Spinal cord (tissue), 10 donors: ENCODE measurements around the gene OR8B8. TPM values are rescaled to one million over a fixed set of nuclear protein-coding genes. Genes with fewer than 3 reads are reported as not detected.
"Not testable (repeated sequence)": the region's sequence is repeated elsewhere in the genome, so short reads cannot be mapped to it uniquely, and the experiment has no call there.

Experiments
- DNase-seq, 6 donors: peaks; one replicate each; pipeline versions ENCODE4 v3.0.0 to v3.0.0-alpha.2; 2013 to 2015; ENCODE audit warnings: low spot score in 6 of 6, low read depth in 4 of 6
- H3K27ac ChIP-seq: one replicate; pipeline ENCODE4 v1.5.1; 2013; ENCODE audit warnings: low read depth, low read length, control low read depth
- H3K27me3 ChIP-seq: one replicate; pipeline ENCODE4 v1.6.1; 2013; ENCODE audit warnings: low read length; ENCODE audit not compliant: control insufficient read depth, insufficient read depth
- H3K36me3 ChIP-seq: one replicate; pipeline ENCODE4 v1.6.1; 2013; ENCODE audit warnings: low read length; ENCODE audit not compliant: control insufficient read depth, insufficient read depth
- H3K4me1 ChIP-seq: one replicate; pipeline ENCODE4 v1.6.1; 2013; ENCODE audit warnings: low read length; ENCODE audit not compliant: control insufficient read depth, insufficient read depth
- H3K4me3 ChIP-seq: one replicate; pipeline ENCODE4 v1.5.1; 2013; ENCODE audit warnings: low read depth, low read length, control low read depth
- H3K9me3 ChIP-seq: one replicate; pipeline ENCODE4 v1.6.1; 2013; ENCODE audit warnings: low read length; ENCODE audit not compliant: control insufficient read depth, insufficient read depth
- WGBS: methylation state at CpG from one replicate; pipeline ENCODE4 v1.1.5; 2013; ENCODE audit warnings: missing lambda C conversion rate; ENCODE audit not compliant: insufficient coverage; 5-methylcytosine and 5-hydroxymethylcytosine counted together
- polyA plus RNA-seq, 2 donors: library from polyadenylated mRNA; unstranded; fragments of 120-200 nt; gene quantifications; one replicate each; pipeline ENCODE4 v1.2.1, GENCODE V29; 2013; ENCODE audit not compliant: insufficient read length in 2 of 2
- total RNA-seq, 2 donors: library from RNA; depleted of rRNA in 1 of 2; stranded (reverse); fragments of 120-200 nt in 1 of 2; fragments of >200 nt in 1 of 2; gene quantifications; one replicate each; pipeline versions ENCODE4 v1.2.3 to v1.2.4, GENCODE V29; 2013 to 2014
- donor health status: healthy.

Gene OR8B8
- total and polyA plus RNA-seq, 4 donors, result not detected

DNA sequence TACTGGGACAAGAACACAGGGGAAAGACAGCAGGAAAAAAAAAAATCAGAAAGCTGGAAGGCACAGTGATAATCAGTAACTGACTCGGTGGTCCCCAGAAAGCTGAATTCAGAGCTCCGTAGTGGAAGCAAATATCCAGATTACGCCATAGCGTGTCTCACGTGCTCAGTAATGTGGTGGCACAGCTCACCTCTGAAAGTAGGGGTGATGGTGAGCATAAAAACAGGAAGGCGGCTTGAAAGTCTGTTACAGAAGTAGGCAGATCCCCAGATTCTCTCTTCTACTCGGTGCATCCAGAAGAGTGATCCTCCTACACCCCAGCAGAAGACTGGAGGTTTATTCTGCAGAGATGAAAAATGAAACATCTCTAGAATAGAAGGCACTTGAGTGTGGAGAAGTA, 35.6 kb downstream of the OR8B8 start:
- no peaks in the 10 kb centered on the region for H3K4me1 ChIP-seq
- no peak overlapping the region for H3K4me3 ChIP-seq
- no peak overlapping the region for H3K27ac ChIP-seq
- no peaks in the 10 kb centered on the region for H3K36me3 ChIP-seq
- 82% methylated on average over 5 of the region's 7 CpGs for WGBS
- H3K9me3 ChIP-seq, result no peaks in the 10 kb centered on the region
- DNase-seq, result no peak
- H3K27me3 ChIP-seq, result no peaks in the 10 kb centered on the region

DNA sequence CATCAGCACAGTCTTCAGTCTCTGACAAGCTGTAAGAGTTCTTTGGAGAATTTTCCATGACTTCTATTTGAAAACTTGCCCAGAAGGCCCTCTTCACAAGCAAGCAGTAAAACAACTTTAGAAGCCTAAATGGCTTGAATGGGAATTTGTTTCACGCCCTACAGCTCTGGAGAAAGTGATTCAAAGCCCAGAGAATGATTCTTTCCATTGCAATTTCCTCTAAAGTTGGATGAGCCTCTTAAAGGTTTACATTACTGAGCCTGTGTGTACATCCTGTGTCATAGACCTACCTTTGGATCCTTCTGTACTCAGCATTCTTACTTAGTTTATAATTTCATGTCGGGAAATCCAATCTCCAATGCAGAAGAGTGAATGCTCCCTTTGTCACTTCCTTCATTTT, 39.9 kb downstream of the OR8B8 start:
- WGBS, result 60% methylated on average over 1 of the region's 2 CpGs
- Histone ChIP-seq H3K4me3 (no peak overlapping the region), H3K9me3 (no peaks in the 10 kb centered on the region), H3K36me3 (no peaks in the 10 kb centered on the region), H3K27ac (no peak overlapping the region), H3K27me3 (no peaks in the 10 kb centered on the region), H3K4me1 (no peaks in the 10 kb centered on the region)
- DNase-seq, result peak in 1 of 6 donors; percentile 49

DNA sequence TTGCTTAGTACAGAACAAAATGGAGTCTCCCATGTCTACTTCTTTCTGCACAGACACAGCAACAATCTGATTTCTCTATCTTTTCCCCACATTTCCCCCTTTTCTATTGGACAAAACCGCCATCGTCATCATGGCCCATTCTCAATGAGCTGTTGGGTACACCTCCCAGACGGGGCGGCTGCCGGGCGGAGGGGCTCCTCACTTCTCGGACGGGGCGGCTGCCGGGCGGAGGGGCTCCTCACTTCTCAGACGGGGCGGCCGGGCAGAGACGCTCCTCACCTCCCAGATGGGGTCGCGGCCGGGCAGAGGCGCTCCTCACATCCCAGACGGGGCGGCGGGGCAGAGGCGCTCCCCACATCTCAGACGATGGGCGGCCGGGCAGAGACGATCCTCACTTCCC, 42.3 kb downstream of the OR8B8 start:
- not testable (repeated sequence) for DNase-seq, H3K9me3 ChIP-seq, H3K4me3 ChIP-seq, H3K27ac ChIP-seq, H3K27me3 ChIP-seq, H3K36me3 ChIP-seq, H3K4me1 ChIP-seq
- no CpG with 5 or more reads among the region's 27 CpGs for WGBS

GRCh38 chr11:124402326-124402922, 43.1 kb downstream of the OR8B8 start:
- Histone ChIP-seq H3K27ac (no peak overlapping the region), H3K4me1 (no peaks in the 10 kb centered on the region), H3K36me3 (no peaks in the 10 kb centered on the region), H3K27me3 (no peaks in the 10 kb centered on the region), H3K9me3 (no peaks in the 10 kb centered on the region), H3K4me3 (no peak overlapping the region)
- 50% methylated on average over 1 of the region's 8 CpGs for WGBS
- DNase-seq, result peak in 4 of 6 donors; percentile 26 to 81 (median 46)

- no peak for DNase-seq
- H3K27ac ChIP-seq, result no peak within 1 kb of the TSS
- no peaks in the 10 kb centered on the region for H3K4me1 ChIP-seq
- H3K36me3 ChIP-seq, result no peaks in the 10 kb centered on the region
- no peaks in the 10 kb centered on the region for H3K27me3 ChIP-seq
- no peak within 1 kb of the TSS for H3K4me3 ChIP-seq
- no peaks in the 10 kb centered on the region for H3K9me3 ChIP-seq
Observed at GRCh38 chr11:124398924-124399323, 46.6 kb downstream of the OR8B8 start, which contains the start of gene OR8B3. TSS of gene OR8B3 (minus strand) at chr11:124399024. CDS start at chr11:124397351, 1,673 bp downstream.

DNA sequence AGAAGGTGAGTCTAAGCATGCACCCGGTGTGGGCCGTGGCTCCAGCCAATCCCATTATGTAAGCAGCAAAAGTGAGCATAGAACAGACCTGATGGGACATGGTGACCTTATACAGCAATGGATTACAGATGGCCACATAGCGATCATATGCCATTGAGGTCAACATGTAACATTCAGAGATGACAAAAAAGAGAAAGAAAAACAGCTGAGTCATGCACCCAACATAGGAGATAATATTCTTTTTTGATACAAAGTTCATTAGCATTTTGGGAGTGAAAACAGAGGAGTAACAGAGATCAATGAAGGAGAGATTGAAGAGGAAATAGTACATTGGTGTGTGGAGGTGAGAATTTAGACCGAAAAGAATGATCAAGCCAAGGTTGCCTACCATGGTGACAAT, 48.6 kb downstream of the OR8B8 start:
- WGBS, result no CpG with 5 or more reads among the region's 4 CpGs
- not testable (repeated sequence) for H3K27me3 ChIP-seq, H3K27ac ChIP-seq, H3K4me3 ChIP-seq, H3K36me3 ChIP-seq, H3K4me1 ChIP-seq, H3K9me3 ChIP-seq, DNase-seq

- Histone ChIP-seq H3K27ac (no peak overlapping the region), H3K36me3 (no peaks in the 10 kb centered on the region), H3K4me1 (no peaks in the 10 kb centered on the region), H3K9me3 (no peaks in the 10 kb centered on the region), H3K4me3 (no peak overlapping the region), H3K27me3 (no peaks in the 10 kb centered on the region)
- DNase-seq, result no peak
- WGBS, result no CpG with 5 or more reads among the region's 3 CpGs
Observed at GRCh38 chr11:124394408-124394807, 51.1 kb downstream of the OR8B8 start.

Other genes with a start within 250 kb of the OR8B8 start
- not detected for gene OR8G1, start 204.6 kb downstream of the OR8B8 start, total RNA-seq
- gene OR8G1, start 204.6 kb downstream of the OR8B8 start, polyA plus RNA-seq, result not detected
- gene OR8G5, start 189.3 kb downstream of the OR8B8 start, total RNA-seq, result not detected
- gene OR8G5, start 189.3 kb downstream of the OR8B8 start, polyA plus RNA-seq, result not detected
- not detected for gene OR8D1, start 131.7 kb downstream of the OR8B8 start, total RNA-seq
- not detected for gene OR8D1, start 131.7 kb downstream of the OR8B8 start, polyA plus RNA-seq
- not detected for gene OR8D2, start 125.5 kb downstream of the OR8B8 start, total RNA-seq
- gene OR8D2, start 125.5 kb downstream of the OR8B8 start, polyA plus RNA-seq, result not detected
- gene OR8B2, start 61.2 kb downstream of the OR8B8 start, total RNA-seq, result not detected
- not detected for gene OR8B2, start 61.2 kb downstream of the OR8B8 start, polyA plus RNA-seq
- gene OR8B3, start 46.7 kb downstream of the OR8B8 start, total RNA-seq, result not detected
- not detected for gene OR8B3, start 46.7 kb downstream of the OR8B8 start, polyA plus RNA-seq
- not detected for gene OR8B4, start 20.8 kb downstream of the OR8B8 start, total RNA-seq
- gene OR8B4, start 20.8 kb downstream of the OR8B8 start, polyA plus RNA-seq, result not detected
- not detected for gene OR8B12, start 98.0 kb upstream of the OR8B8 start, total RNA-seq
- not detected for gene OR8B12, start 98.0 kb upstream of the OR8B8 start, polyA plus RNA-seq
- not detected for gene OR8A1, start 124.3 kb upstream of the OR8B8 start, total RNA-seq
- under 1 TPM in 1 of 2 donors, not detected in 1; 0.03 TPM for gene OR8A1, start 124.3 kb upstream of the OR8B8 start, polyA plus RNA-seq
- under 1 TPM in 1 of 2 donors, not detected in 1; 0.11 TPM for gene PANX3, start 165.7 kb upstream of the OR8B8 start, total RNA-seq
- gene PANX3, start 165.7 kb upstream of the OR8B8 start, polyA plus RNA-seq, result not detected
- 10 to 100 TPM; 26.5 to 38.4 TPM for gene TBRG1, start 177.2 kb upstream of the OR8B8 start, total RNA-seq
- gene TBRG1, start 177.2 kb upstream of the OR8B8 start, polyA plus RNA-seq, result 10 to 100 TPM; 48.6 to 52.0 TPM
- 10 to 100 TPM; 17.0 to 31.1 TPM for gene SIAE, start 228.0 kb upstream of the OR8B8 start, total RNA-seq
- gene SIAE, start 228.0 kb upstream of the OR8B8 start, polyA plus RNA-seq, result 10 to 100 TPM; 29.9 to 30.3 TPM
- 10 to 100 TPM in 1 of 2 donors, 1 to 10 TPM in 1; 7.7 to 29.6 TPM for gene SPA17, start 228.2 kb upstream of the OR8B8 start, total RNA-seq
- 10 to 100 TPM; 16.6 to 23.8 TPM for gene SPA17, start 228.2 kb upstream of the OR8B8 start, polyA plus RNA-seq